ENCODE measurements around the gene PLSCR4.
"Not testable (repeated sequence)": the region's sequence is repeated elsewhere in the genome, so short reads cannot be mapped to it uniquely, and the experiment has no call there.

The PLSCR4 gene

DNA sequence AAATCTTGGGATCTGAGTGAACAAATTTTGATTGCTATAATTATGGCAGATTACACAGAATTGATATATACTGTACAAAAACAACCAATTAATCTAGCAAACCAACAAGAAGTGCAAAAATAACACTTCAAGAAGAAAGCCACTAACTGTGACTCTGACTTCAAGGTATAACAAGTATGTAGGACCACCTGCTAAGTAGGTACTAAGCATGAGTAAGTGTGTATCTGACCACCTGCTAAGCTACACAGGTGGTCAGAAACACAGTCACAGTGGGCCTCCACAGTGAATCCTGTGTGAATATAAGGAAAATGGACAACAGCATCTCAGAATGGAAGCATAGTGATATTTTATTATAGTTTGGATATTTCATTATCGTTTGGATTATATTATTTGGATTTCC is 14.8 kb upstream of the PLSCR4 start:
- Mint-ChIP-seq H3K4me1 (ENCODE audit: low read depth) (no peaks in the 10 kb centered on the region), H3K4me3 (no peak overlapping the region), H3K27me3 (no peaks in the 10 kb centered on the region), H3K36me3 (ENCODE audit: low read depth) (no peaks in the 10 kb centered on the region), H3K27ac (no peak overlapping the region), H3K9me3 (no peaks in the 10 kb centered on the region)
- intact Hi-C loops (cut with micrococcal nuclease), result no loop called here

DNA sequence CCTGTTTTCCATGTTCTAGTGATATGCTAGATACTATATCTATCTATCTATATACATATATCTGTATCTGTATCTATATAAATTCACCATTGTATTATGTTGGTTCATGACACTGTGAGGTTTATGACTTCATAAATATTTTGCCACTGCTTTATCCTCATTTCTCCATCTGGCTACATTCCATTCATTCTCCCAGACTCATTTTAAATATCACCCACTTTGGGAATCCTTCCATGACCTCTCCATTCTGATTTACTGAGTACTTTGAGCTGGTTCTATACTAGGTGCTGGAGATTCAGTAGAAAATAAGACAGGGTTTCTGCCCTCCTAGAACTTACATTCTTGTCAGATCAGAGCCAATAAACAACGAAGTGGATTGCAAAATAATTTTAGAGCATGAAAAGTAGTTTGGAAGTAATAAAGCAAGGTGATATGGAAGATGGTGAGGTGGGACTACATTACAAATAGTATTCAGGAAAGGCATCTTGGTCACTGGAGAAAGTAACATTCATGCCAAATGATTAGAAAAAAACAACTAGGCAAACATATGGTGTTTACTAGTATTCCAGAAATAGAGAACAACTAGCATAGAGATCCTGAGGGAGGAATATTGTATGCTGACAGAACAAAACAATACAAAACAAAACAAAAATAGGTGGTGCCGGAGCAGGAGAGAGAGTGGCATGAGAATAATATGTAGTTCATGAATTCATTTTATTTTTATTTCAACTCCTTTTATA is 11.6 kb upstream of the PLSCR4 start:
- Mint-ChIP-seq H3K4me3 (no peak overlapping the region), H3K27ac (no peak overlapping the region), H3K4me1 (ENCODE audit: low read depth) (no peaks in the 10 kb centered on the region), H3K36me3 (ENCODE audit: low read depth) (no peaks in the 10 kb centered on the region), H3K27me3 (no peaks in the 10 kb centered on the region), H3K9me3 (no peaks in the 10 kb centered on the region)
- intact Hi-C loops (cut with micrococcal nuclease), result no loop called here

DNA sequence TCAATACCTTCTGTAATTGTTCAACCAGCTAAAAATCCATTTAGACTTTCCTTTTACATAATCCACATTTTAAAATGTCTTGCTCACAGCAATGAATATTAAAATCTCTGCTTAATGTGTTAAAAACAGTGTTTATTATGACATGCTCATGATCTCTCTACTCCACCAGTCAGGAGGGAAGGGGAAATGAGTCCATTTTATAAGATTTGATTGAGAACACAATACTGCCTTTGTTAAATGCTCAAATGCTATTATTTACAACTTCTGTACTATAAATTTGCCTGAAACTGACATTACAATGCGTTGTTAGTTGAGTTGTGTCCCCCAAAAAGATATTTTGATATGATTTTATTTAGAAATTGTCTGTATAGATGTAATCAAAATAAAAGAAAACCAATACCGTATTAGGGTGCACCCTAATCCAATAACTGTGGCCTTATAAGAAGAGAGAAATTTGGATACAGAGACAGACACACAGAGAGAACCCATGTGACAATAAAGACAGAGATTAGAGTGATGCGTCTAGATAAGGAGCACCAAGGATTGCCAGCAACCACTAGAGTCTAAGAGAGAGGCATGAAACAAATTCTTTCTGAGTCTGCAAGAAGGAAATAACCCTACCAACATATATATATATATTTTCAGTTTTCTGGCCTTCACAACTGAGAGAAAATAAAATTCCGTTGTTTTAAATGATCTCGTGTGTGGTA is 9.1 kb upstream of the PLSCR4 start:
- H3K9me3 Mint-ChIP-seq, result no peaks in the 10 kb centered on the region
- no peaks in the 10 kb centered on the region for H3K4me1 Mint-ChIP-seq (ENCODE audit: low read depth)
- H3K27ac Mint-ChIP-seq, result no peak overlapping the region
- no peak overlapping the region for H3K4me3 Mint-ChIP-seq
- intact Hi-C loops (cut with micrococcal nuclease), result no loop called here
- H3K36me3 Mint-ChIP-seq (ENCODE audit: low read depth), result no peaks in the 10 kb centered on the region
- H3K27me3 Mint-ChIP-seq, result no peaks in the 10 kb centered on the region

GRCh38 chr3:146256851-146257486 is 6.1 kb upstream of the PLSCR4 start:
- Mint-ChIP-seq H3K4me1 (ENCODE audit: low read depth) (peaks cover under 1% of the 10 kb centered on the region), H3K27ac (no peak overlapping the region), H3K4me3 (no peak overlapping the region), H3K27me3 (peaks cover 2% of the 10 kb centered on the region), H3K36me3 (ENCODE audit: low read depth) (no peaks in the 10 kb centered on the region), H3K9me3 (no peaks in the 10 kb centered on the region)
- intact Hi-C loops (cut with micrococcal nuclease), result no loop called here

DNA sequence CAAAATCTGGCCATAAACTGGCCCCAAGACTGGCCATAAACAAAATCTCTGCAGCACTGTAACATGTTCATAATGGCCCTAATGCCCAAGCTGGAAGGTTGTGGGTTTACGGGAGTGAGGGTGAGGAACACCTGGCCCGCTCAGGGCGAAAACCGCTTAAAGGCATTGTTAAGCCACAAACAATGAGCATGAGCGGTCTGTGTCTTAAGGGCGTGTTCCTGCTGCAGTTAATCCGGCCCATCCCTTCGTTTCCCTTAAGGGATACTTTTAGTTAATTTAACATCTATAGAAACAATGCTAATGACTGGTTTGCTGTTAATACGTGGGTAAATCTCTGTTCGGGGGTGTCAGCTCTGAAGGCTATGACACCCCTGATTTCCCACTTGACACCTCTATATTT is 1.5 kb upstream of the PLSCR4 start:
- H3K9me3 Mint-ChIP-seq; H3K27ac Mint-ChIP-seq; intact Hi-C loops (cut with micrococcal nuclease); H3K4me3 Mint-ChIP-seq; H3K36me3 Mint-ChIP-seq (ENCODE audit: low read depth): not testable (repeated sequence)
- peaks cover 20% of the 10 kb centered on the region for H3K27me3 Mint-ChIP-seq
- peaks cover 10% of the 10 kb centered on the region for H3K4me1 Mint-ChIP-seq (ENCODE audit: low read depth)

DNA sequence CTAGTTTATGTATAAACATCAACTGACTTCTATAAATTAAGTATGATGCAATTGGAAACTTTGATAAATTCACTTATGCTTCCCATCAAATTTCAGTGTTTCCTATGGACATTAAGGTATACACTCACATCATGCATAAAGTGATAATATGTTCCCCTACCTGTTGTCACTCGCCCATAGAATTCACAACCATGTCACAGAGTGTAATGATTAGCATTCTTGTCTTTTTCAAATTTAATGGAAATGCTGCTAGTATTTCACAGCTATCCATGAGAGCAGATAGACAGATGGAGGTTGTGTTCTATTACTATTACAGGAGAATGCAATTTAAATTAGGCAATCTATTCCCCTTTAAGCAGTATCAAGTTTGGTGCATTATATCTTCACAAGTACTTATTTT is 984 bp downstream of the PLSCR4 start:
- no peak overlapping the region for H3K4me3 Mint-ChIP-seq
- H3K36me3 Mint-ChIP-seq (ENCODE audit: low read depth), result no peaks in the 10 kb centered on the region
- no peaks in the 10 kb centered on the region for H3K9me3 Mint-ChIP-seq
- intact Hi-C loops (cut with micrococcal nuclease), result no loop called here
- H3K27me3 Mint-ChIP-seq, result peaks cover 20% of the 10 kb centered on the region
- H3K27ac Mint-ChIP-seq, result no peak overlapping the region
- H3K4me1 Mint-ChIP-seq (ENCODE audit: low read depth), result peaks cover 10% of the 10 kb centered on the region

DNA sequence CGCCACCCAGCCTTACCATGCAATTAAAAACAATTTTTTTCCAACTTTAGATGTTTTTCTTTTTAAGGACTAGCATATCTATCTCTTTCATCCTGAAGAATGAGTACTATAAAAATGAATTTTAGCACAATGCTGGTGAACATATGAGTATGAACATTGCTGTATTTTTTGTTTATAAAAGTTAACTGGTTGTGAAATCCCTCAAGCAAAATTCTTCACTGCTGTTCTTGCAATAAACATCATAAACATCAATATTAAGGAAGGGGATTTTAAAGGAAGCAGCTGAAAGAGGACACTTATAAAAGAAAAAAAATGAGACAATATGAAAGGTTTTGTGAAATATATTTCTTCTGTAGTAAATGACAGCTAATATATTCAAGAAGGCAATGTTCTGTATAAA is 3.0 kb downstream of the PLSCR4 start:
- no peaks in the 10 kb centered on the region for H3K9me3 Mint-ChIP-seq
- H3K4me3 Mint-ChIP-seq, result no peak overlapping the region
- peaks cover 18% of the 10 kb centered on the region for H3K27me3 Mint-ChIP-seq
- H3K4me1 Mint-ChIP-seq (ENCODE audit: low read depth), result peaks cover 10% of the 10 kb centered on the region
- H3K27ac Mint-ChIP-seq, result no peak overlapping the region
- H3K36me3 Mint-ChIP-seq (ENCODE audit: low read depth), result no peaks in the 10 kb centered on the region
- intact Hi-C loops (cut with micrococcal nuclease), result no loop called here

DNA sequence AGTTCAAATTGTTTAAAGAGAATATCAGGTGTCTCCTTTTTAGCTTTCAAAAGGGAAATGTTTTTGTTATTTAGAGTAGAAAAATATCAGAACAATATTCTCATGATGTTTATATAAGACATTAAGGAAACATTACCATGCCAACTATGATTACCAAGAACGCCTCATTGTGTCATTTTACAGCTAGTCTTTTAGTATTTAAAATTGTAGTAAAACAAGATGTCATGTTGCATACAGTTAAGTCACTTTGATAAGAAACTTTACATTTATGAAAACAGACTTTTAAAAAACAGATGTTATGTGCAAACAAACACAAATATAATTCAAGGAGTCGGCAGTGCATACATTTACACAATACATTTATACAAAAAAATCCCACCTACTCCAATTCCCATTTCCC is 4.4 kb downstream of the PLSCR4 start:
- Mint-ChIP-seq H3K36me3 (ENCODE audit: low read depth) (no peaks in the 10 kb centered on the region), H3K27ac (no peak overlapping the region), H3K4me1 (ENCODE audit: low read depth) (peaks cover 5% of the 10 kb centered on the region), H3K27me3 (peaks cover 13% of the 10 kb centered on the region), H3K9me3 (no peaks in the 10 kb centered on the region), H3K4me3 (no peak overlapping the region)
- intact Hi-C loops (cut with micrococcal nuclease), result no loop called here

GRCh38 chr3:146243559-146243958 is 7.3 kb downstream of the PLSCR4 start:
- Mint-ChIP-seq H3K4me1 (ENCODE audit: low read depth) (no peaks in the 10 kb centered on the region), H3K27me3 (no peaks in the 10 kb centered on the region), H3K36me3 (ENCODE audit: low read depth) (no peaks in the 10 kb centered on the region), H3K27ac (no peak overlapping the region), H3K4me3 (no peak overlapping the region), H3K9me3 (no peaks in the 10 kb centered on the region)
- intact Hi-C loops (cut with micrococcal nuclease), result no loop called here

GRCh38 chr3:146241523-146242240 is 9.2 kb downstream of the PLSCR4 start:
- intact Hi-C loops (cut with micrococcal nuclease), result no loop called here
- H3K36me3 Mint-ChIP-seq (ENCODE audit: low read depth), result no peaks in the 10 kb centered on the region
- no peaks in the 10 kb centered on the region for H3K27me3 Mint-ChIP-seq
- no peaks in the 10 kb centered on the region for H3K4me1 Mint-ChIP-seq (ENCODE audit: low read depth)
- H3K9me3 Mint-ChIP-seq, result peaks cover 6% of the 10 kb centered on the region
- H3K4me3 Mint-ChIP-seq, result no peak overlapping the region
- no peak overlapping the region for H3K27ac Mint-ChIP-seq

- H3K27ac Mint-ChIP-seq, result no peak overlapping the region
- peaks cover 31% of the 10 kb centered on the region for H3K9me3 Mint-ChIP-seq
- no peaks in the 10 kb centered on the region for H3K36me3 Mint-ChIP-seq (ENCODE audit: low read depth)
- no peaks in the 10 kb centered on the region for H3K4me1 Mint-ChIP-seq (ENCODE audit: low read depth)
- H3K4me3 Mint-ChIP-seq, result no peak overlapping the region
- intact Hi-C loops (cut with micrococcal nuclease), result no loop called here
- H3K27me3 Mint-ChIP-seq, result no peaks in the 10 kb centered on the region
Measured at GRCh38 chr3:146233487-146233886, 17.4 kb downstream of the PLSCR4 start.

GRCh38 chr3:146227486-146227885 is 23.4 kb downstream of the PLSCR4 start:
- no peaks in the 10 kb centered on the region for H3K36me3 Mint-ChIP-seq (ENCODE audit: low read depth)
- H3K9me3 Mint-ChIP-seq, result peaks cover 9% of the 10 kb centered on the region
- intact Hi-C loops (cut with micrococcal nuclease), result no loop called here
- H3K27ac Mint-ChIP-seq, result no peak overlapping the region
- no peaks in the 10 kb centered on the region for H3K4me1 Mint-ChIP-seq (ENCODE audit: low read depth)
- H3K4me3 Mint-ChIP-seq, result no peak overlapping the region
- H3K27me3 Mint-ChIP-seq, result no peaks in the 10 kb centered on the region

- intact Hi-C loops (cut with micrococcal nuclease), result no loop called here
- no peaks in the 10 kb centered on the region for H3K36me3 Mint-ChIP-seq (ENCODE audit: low read depth)
- no peak overlapping the region for H3K27ac Mint-ChIP-seq
- H3K4me3 Mint-ChIP-seq, result no peak overlapping the region
- H3K27me3 Mint-ChIP-seq, result no peaks in the 10 kb centered on the region
- H3K9me3 Mint-ChIP-seq, result peaks cover 9% of the 10 kb centered on the region
- no peaks in the 10 kb centered on the region for H3K4me1 Mint-ChIP-seq (ENCODE audit: low read depth)
Measured at GRCh38 chr3:146226881-146227280, 24.0 kb downstream of the PLSCR4 start.

DNA sequence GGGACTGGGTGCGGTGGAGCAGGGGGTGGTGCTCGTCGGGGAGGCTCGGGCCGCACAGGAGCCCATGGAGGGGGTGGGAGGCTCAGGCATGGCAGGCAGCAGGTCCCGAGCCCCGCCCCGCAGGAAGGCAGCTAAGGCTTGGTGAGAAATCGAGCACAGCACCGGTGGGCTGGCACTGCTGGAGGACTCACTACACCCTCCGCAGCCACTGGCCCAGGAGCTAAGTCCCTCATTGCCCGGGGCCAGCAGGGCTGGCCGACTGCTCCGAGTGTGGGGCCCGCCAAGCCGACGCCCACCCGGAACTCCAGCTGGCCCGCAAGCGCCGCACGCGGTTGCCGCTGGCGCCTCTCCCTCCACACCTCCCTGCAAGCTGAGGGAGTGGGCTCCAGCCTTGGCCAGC is 25.4 kb downstream of the PLSCR4 start:
- intact Hi-C loops (cut with micrococcal nuclease); H3K4me1 Mint-ChIP-seq (ENCODE audit: low read depth): not testable (repeated sequence)

More for the DNA sequence above, 25.4 kb downstream of the PLSCR4 start:
- not testable (repeated sequence) for H3K4me3 Mint-ChIP-seq; H3K9me3 Mint-ChIP-seq; H3K27ac Mint-ChIP-seq; H3K27me3 Mint-ChIP-seq; H3K36me3 Mint-ChIP-seq (ENCODE audit: low read depth)

Measured in dendritic cell treated with granulocyte-macrophage colony-stimulating factor and Interleukin-4, amounts not matched to agents 40 ng/mL and 50 ng/mL, for 4 days (primary cell).